ENCODE results near the gene SHOC2.

Gene SHOC2

DNA sequence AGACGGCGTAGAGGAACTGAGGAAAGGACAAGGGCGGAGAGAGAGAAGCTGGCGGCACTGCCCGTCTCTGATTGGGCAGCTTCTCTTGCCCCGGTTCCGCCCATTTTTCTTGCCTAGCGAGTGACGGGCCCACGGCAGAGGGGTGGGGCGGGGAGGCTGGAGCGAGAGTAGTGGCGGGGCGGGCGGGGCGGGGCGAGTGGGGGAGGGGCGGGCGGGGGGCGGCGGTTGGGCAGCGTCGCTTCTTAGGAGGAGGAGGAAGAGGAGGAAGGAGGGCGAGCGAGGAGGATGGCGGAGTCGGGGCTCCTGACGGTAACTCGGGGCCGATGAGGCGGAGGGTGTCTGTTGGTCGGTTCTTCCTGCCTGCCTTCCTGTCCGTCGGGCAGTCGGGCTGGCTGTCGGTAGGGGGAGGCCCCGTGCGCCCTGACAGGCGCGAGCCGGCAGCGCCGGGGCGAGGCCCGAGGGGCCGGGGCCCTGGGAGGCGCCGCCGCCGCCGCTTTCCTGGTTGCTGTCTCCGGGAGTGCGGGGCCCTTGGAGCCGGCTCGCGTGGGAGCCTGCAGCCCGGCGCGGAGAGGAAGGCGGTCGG lies at the start of gene SHOC2:
Gene SHOC2, plus strand, starts transcription at position 256 of the 583 bp plus-strand sequence. CDS start 44,755 bp downstream, outside the sequence.
- no peak for DNase-seq (ENCODE audit: low read depth)

GRCh38 chr10:110870823-110871297 lies 48.5 kb upstream of the SHOC2 start:
- no peak for DNase-seq (ENCODE audit: low read depth)

DNA sequence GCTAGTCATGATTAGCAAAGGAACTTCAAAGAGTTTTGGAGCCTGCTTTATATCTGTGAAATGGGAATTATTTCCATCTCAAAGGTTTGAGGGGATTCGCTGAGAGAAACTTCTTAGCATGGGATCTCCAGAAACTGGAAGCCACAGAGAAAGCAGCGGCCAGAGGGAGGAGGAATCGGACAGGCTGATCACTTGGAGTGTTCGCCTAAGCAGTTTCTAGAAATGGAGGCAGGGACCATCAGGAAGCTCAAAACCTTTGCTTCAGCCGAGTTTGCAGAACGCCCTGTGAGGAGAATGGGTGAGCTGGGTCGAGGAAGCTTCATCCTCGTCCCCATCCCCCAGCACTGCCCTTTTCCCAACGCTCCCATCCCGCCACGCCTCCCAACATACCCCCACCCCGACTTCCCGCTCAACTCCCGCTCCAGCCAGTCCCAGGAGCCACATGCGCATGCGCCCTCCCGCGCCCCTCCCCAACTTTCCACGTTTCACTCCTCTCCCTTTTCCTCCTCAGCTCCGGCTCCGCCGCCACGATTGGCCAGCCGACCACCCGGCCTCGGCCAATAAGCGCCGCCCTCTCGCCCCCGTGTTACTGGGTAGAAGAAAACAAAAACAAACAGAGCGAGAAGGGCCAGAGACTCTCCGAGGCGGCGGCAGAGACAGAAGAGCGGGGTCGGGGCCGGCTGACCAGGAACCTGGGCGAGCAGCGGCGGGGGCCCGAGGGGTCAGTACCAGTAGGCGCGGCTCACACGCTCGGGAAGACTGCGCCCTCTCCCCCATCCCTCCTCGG lies 47.9 kb upstream of the SHOC2 start, which contains the start of gene PDCD4:
Gene PDCD4, plus strand, starts transcription at position 631 of the 787 bp plus-strand sequence. CDS start 4,100 bp downstream, outside the sequence.
- DNase-seq (ENCODE audit: low read depth), result peak; percentile 84

DNA sequence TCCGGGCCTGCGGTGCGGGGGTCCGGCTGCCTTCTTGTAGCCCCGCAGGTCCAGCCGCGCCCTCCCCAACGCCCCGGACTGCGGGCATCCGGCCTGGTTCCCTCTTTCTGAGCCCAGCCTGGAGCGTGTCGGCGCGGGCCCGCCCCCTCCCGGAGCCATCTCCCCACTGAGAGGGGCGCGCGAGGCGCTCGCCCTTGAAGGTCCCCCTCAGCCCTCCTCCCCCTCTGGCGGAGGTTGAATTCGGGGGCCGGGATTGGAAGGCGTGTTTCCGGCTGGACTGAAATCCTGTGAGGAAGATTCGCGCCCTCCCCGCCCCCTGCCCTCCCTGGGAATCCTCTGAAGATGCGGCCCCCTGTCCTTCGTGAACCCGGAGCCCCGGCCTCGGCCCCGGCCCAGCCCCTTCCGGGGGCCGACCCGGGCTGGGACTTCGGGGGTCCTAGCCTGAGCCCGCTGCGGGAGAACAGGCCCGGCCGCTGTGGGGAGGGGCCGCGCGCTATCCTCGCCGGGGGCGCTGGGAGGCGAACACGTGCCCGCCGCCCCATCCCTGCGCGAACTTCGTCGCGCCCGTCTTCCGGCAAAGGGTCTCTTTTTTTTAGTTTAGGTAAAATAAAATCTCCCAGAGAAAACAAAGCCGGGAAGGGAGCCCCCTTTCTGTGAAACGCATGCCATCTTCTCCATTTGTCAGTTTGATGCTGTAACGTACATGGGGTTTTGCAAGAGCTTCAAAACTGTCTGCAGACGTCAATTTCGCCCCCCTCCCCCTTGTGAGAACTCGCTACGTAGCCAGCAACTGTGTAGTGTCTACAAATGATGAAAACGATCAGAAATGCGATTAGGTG lies 47.0 kb upstream of the SHOC2 start:
- no peak for DNase-seq (ENCODE audit: low read depth)

GRCh38 chr10:110872984-110873923 lies 46.1 kb upstream of the SHOC2 start:
- no peak for DNase-seq (ENCODE audit: low read depth)

DNA sequence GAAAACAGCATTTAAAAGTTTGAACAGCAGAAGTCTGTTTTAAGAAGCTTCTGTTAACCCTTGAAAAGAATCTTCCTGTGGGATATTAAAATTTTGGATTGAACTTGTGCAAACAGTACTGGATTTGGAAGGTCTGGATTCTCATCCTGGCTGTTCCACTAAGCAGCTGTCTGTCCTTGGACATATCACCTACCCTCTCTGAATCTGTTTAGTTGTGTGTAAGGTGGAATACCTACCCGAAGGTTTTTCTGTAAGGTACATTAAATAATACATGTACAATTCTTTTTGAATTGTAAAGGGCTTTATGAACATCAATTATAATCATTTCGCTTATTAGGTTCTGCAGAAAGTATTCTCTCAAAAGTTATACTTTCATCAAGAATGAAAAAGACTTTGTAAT lies 45.5 kb upstream of the SHOC2 start:
- DNase-seq (ENCODE audit: low read depth), result no peak

GRCh38 chr10:110876000-110876399 lies 43.4 kb upstream of the SHOC2 start:
- DNase-seq (ENCODE audit: low read depth), result no peak

DNA sequence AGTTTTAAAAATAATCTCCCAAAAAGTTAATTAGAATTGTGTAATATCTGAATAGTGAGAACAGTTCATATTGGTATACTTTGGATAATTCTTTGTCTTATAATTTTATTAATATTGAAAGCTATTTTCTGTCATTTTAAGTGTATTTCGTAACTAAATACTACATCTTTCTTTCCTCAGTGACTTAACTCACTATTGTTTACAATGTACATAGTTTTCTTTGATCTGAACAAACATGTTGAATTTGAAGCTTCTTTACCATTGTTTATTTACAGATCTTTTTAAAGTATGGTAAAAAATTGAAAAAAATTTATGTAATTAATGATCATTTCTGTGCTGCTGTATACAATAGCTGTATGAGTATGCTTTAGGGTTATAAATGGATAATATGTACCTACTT lies 42.6 kb upstream of the SHOC2 start:
- no peak for DNase-seq (ENCODE audit: low read depth)

DNA sequence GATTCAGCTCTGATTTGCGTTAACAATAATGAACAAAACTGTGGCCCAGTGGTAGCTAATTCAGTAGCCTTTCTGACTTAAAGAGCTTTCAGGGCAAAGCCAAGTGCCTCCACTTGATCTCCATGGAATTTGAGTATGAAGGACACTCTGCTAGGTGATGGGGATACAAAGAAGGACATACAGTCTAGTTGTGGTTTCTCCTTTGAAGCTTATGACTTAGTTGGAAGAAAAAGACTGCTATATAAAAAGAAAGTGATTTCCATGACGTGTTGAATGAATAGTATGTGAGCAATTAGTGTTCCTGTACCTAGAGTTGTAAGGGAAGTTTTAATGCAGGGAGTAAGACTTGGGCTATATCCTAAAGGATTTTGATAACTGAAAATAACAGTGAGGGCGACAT lies 39.4 kb upstream of the SHOC2 start:
- DNase-seq (ENCODE audit: low read depth), result no peak

DNA sequence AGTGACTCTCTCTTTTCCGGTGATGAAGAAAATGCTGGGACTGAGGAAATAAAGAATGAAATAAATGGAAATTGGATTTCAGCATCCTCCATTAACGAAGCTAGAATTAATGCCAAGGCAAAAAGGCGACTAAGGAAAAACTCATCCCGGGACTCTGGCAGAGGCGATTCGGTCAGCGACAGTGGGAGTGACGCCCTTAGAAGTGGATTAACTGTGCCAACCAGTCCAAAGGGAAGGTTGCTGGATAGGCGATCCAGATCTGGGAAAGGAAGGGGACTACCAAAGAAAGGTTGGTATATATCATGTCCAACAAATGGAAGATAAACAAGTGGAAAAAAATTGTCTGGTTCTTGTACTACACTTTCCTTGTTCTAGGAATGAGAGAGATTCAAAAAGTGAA lies 38.2 kb upstream of the SHOC2 start:
- no peak for DNase-seq (ENCODE audit: low read depth)

- no peak for DNase-seq (ENCODE audit: low read depth)
Observed at GRCh38 chr10:110881905-110882304, 37.5 kb upstream of the SHOC2 start.

GRCh38 chr10:110883924-110884323 lies 35.5 kb upstream of the SHOC2 start:
- DNase-seq (ENCODE audit: low read depth), result no peak

DNA sequence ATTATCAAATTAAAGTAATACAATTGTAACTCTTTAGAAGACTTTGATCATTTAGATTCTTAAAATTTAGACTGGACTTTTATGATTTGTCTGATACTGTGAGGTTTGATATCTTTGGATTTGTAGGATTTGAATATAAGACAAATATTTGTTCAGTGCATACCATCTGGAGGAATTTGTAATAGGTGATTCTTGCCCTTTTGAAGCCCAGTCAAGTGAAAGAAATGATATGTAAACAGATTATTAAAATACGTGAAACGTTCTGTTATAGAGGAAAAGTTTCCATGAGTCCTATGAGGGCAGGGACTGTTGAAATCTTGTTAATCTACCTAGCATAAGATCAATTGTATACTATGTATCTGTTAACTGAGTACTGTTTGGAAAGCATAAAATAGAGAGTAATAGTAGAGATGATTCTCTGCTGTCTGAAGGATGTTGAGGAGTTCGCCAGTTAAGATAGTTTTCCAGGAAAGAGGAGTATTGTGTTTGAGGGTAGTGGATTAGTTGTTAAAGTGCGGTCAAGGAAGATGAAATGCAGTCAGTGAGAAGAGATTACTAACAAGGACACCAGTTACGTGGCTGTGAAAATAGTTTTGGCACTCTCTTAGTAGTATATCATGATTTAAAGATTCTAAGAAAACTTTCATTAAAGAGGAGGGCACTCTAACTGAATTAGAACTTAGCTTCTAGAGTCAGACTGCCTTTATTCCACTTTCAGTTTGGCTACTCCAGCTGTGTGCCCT lies 33.3 kb upstream of the SHOC2 start:
- no peak for DNase-seq (ENCODE audit: low read depth)

DNA sequence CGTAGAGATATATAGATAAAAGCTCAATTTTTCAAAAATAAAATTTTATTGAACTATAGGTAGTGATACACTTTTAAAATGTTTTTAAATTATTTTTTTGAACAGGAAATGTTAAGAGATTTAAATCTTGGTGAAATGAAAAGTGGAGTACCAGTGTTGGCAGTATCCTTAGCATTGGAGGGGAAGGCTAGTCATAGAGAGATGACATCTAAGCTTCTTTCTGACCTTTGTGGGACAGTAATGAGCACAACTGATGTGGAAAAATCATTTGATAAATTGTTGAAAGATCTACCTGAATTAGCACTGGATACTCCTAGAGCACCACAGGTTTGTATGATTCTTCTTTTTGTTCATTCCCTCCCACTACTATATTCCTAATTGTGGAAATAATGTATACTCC lies 31.8 kb upstream of the SHOC2 start:
- no peak for DNase-seq (ENCODE audit: low read depth)

GRCh38 chr10:110892602-110893288 lies 26.7 kb upstream of the SHOC2 start:
- no peak for DNase-seq (ENCODE audit: low read depth)

- no peak for DNase-seq (ENCODE audit: low read depth)
Observed at GRCh38 chr10:110893559-110894179, 25.7 kb upstream of the SHOC2 start.

GRCh38 chr10:110897184-110897583 lies 22.2 kb upstream of the SHOC2 start:
- no peak for DNase-seq (ENCODE audit: low read depth)

GRCh38 chr10:110898391-110898790 lies 21.0 kb upstream of the SHOC2 start:
- DNase-seq (ENCODE audit: low read depth), result no peak

- no peak for DNase-seq (ENCODE audit: low read depth)
Observed at GRCh38 chr10:110900983-110901382, 18.4 kb upstream of the SHOC2 start.

All from HS-5 (cell line).